SH-SY5Y (cell line): ENCODE measurements around the gene NOXA1.

Experiments used
- GATA2 ChIP-seq: IDR thresholded peaks from 2 replicates; pipeline ENCODE4 v1.6.1; 2011; ENCODE audit warnings: mild to moderate bottlenecking, low read depth, low read length
- GATA3 ChIP-seq: IDR thresholded peaks from 2 replicates; pipeline ENCODE4 v1.6.1; 2011; ENCODE audit warnings: low read depth, mild to moderate bottlenecking, low read length, moderate library complexity

The NOXA1 gene

DNA sequence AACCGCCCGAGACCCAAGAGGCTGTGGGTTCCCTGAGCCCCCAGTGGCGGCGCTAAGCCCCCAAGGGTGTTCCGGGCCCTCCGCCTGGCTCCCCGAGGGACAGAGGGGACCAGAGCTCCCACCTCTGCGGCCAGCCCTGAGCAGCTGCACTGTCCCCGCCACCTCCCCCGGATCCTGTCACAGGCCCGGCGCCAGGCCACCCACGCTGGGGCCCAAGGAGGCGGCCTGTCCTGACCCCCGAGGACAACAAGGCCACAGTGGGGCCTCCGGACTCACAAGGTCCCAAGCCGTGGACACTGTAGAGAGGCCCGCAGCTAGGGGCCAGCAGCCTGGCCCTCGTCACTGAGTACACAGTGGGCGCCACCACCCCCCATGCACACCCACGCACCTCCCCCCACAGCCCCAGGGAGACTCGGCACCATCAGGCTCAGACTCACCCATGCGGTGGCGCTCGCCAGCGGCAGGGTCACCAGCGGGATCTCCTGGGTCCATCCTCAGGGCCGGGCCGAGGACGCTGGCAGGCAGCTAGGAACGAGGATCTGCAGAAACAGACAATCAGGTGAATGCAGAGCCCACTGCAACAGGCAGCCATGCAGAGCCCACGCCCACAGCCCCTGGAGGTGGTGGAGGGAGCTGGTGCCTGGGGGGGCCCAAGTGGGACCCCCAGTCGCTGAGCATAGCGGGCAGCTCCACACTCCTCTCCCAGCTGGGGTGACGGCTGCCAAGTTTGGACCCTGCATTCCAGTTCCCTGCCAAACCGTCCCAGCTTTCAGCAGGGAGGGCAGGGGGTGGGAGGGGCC lies 28.1 kb upstream of the NOXA1 start:
- TF ChIP-seq GATA2 (no peak), GATA3 (no peak)

DNA sequence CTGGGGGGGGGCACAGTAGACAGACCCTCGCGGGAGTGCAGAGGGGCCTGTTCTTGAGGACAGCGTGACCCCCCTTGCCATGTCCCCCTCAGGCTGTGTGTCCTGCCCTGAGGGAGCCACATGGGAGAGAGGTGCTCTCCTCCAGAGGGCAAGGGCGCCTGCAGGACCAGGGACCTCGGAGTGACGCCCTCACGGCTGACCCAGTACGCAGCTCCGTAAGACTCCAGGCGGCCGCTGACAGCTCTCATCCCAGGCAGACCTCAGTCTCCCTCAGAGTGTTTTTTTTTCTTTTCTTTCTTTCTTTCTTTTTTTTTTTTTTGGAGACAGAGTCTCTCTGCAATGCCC lies 27.6 kb upstream of the NOXA1 start:
- TF ChIP-seq GATA2 (no peak), GATA3 (no peak)

DNA sequence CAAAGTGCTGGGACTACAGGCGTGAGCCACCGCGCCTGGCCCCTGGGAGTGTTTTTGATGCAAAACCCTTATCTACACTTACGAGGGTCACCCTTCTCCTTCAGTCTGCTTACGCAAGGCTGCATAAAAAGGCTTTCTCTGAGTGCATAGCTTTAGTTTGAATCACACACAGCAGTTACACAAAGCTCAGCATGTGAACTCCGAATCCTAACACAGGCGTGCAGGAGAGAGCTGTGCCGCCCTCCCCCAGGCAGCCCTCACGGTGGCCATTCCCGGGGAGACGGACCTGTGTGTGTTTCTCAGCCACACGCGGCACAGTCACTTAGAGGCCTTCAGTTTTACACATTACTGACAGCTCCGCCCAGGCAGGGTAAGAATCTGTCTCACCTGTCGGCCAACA lies 27.0 kb upstream of the NOXA1 start:
- TF ChIP-seq GATA2: no peak
- no peak for TF ChIP-seq GATA3

DNA sequence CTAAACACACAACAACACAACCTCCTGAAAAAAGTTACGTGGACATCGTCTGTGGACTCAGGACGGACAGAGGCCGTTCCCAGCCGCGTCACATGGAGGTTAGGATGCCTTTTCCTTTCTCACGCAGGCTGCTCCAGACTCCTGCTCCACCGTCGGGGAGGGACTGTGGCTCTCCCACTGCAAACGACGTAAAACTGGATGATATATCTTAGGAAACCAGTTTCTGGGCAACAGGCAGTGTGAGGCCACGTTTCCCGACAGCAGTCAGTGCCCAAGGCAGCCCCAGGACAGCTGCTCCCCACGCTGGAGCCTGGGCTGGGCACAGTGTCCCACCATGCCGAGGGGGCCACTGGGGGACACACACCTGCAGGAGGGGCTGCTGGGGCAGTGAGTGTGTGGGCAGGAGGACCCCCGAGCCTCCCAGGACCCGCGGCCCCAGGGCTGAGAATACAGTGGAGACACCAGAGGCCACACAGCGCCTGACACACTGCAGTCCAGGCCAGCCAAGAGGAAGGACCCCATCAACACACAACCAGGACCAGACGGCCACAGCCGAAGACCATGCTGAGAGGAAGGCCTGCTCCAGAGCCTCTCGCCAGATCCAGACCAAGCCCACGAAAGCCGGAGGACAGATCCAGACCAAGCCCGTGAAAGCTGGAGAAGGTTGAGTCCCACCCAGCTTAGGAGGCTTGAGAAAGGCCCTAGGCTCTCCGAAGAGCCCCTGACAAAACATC lies 26.4 kb upstream of the NOXA1 start:
- no peak for TF ChIP-seq GATA2
- TF ChIP-seq GATA3: no peak

DNA sequence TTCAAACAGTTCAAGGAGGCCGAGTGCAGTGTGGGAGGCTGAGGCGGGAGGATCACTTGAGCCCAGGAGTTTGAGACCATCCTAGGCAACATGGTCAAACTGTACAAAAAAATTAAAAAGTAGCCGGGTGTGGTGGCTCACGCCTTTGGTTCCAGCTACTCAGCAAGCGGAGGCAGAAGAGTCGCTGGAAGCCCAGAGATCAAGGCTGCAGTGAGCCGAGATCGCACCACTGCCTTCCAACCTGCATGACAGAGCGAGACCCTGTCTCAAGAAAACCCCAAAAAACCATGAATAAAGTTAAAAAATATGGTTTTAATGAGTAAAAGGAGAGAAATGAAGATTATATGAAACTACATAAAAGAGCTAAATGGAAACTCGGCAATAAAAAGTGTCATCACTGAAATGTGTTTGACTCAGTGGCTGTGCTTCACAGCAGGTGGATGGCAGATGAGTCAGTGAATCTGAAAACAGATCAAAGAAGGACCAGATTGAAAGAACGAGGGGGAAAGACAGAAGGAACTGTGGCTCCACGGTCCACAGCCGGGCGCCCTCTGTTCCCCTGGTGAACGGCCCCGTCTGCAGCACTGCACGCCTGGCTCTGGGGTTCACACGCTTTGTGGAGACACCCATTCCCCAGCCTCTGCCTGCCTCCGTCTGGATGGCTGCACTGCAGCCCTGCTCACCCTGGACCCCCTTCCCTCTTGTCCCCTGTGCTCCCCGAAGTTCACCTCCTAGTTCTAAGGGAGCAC lies 25.3 kb upstream of the NOXA1 start:
- no peak for TF ChIP-seq GATA3
- no peak for TF ChIP-seq GATA2

DNA sequence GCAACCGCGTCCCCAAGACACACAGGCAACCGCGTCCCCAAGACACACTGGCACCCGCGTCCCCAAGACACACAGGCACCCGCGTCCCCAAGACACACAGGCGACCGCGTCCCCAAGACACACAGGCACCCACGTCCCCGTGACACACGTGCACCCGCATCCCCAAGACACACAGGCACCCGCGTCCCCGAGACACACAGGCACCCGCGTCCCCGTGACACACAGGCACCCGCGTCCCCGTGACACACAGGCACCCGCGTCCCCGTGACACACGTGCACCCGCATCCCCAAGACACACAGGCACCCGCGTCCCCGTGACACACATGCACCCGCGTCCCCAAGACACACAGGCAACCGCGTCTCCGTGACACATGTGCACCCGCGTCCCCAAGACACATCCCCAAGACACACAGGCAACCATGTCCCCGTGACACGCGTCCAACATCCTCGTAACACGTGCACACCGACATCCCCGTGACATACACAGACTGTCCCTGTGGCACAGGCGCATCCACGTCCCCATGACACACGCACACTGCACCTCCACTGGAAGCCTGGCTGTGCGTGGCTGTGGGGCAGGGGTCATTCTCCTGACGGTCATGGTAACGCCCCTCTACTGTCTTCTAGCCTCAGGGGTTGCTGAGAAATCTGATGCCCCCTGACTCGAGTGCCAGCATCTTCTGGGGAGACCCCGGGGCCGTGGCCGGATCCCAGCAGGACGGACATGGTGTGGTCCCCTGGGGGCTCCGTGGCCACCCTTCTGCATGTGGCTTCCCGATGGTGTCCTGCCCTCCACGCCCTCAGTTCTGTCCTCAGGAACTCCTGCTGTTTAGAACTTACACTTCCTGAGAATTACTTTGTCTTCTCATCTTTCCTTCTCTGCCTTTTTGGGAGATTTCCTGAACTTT lies 24.4 kb upstream of the NOXA1 start:
- TF ChIP-seq GATA3: no peak

DNA sequence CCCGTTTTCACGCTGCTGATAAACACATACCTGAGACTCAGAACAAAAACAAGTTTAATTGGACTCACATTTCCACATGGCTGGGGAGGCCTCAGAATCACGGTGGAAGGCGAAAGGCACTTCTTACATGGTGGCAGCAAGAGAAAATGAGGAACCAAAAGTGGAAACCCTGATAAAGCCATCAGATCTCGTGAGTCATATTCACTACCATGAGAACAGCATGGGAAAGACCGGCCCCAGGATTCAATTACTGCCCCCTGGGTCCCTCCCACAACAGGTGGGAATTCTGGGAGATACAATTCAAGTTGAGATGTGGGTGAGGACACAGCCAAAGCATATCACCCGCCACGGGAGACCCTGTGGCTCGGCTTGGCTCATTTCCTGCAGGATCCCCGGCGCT lies 20.4 kb upstream of the NOXA1 start:
- TF ChIP-seq GATA2 (no peak), GATA3 (no peak)

DNA sequence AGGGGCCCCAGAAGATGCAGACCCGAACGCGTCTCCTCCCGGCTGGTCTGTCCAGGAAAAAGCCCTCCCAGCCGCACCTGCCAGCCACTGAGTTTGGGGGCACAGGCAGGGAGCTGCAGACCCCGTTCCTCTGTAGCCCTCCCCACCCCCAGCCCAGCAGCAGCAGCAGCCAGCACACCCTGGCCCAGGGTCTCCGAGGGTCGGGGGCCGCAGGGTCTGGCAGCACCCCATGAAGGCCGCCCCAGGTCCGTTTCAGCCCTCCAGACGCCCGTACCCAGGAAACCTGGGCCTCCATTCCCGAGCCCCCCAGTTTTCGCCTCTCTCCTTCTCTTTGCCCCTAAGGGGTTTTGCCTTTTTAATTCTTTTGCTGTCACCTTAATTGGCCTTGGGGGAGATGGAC lies 19.9 kb upstream of the NOXA1 start:
- TF ChIP-seq GATA3 (no peak), GATA2 (no peak)

DNA sequence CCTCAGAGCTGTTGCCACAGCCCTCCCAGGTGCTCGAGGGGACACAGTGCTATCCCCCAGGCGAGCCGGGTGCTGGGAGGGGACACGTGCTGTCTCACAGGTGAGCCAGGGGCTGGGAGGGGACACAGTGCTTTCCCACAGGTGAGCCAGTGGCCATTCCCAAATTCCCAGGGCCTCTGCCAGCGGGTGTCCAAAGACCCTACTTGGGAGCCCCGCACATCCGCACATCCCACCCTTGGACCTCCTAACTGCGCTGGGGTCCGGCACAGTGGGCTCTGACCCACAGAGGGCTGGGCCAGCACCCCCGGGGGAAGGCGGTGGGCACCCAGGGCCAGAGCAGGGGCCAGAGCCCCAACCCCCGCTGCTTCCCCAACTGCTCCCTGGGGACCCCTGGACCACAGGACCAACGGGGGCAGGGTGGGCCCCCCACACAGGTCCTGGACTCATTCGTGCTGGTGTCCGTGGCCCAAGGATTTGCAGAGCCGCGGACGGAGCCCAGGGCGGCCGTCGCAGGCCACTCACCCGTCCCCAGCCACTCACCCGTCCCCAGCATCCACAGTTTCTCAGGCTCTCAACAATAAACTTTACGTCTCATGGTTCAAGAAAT lies 18.1 kb upstream of the NOXA1 start:
- TF ChIP-seq GATA2 (no peak), GATA3 (no peak)

DNA sequence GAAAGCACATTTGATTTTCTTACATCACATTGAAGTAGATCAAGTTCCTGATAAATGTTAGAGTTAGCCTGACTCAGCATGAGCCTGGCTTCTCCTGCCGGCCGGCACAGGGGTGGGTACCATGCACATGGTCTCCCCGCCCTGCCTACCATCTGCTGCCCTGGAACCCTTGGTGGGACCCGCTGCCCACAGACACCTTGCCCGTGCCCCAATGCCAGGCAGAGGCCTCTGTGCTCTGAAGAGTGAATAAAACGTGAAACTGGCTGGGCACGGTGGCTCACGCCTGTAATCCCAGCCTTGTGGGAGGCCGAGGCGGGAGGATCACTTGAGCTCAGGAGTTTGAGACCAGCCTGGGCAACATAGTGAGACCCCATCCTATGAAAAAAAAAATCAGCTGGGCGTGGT lies 17.5 kb upstream of the NOXA1 start:
- TF ChIP-seq GATA3 (no peak), GATA2 (no peak)

DNA sequence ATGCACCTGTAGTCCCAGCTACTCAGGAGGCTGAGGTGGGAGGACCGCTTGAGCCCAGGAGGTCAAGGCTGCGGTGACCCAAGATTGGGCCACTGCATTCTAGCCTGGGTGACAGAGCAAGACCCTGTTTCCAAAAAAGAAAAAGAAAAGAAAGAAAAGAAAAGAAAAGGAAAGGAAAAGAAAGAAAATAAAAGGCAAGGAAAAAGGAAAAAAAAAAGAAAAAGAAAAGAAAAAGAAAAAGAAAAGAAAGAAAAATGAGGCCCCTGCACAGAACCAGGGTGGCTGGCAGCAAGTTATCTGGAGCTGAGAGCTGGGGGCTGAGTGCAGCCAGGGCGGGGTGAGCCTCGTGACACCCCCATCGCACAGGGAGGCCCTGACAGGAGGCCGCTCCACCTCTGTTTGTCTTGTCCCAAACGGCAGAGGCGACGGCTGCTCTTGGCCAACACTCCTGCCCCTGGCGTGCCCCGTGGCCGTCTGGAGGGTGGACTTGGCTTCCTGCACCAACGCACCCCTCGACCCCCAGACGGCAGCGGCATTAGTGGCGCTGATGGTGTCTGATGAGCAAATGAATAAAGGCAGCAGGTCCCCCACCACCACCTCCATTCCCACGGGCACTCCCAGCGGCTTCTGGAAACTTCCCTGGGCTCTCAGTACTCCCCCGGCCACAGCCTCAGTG lies 17.0 kb upstream of the NOXA1 start:
- no peak for TF ChIP-seq GATA3

DNA sequence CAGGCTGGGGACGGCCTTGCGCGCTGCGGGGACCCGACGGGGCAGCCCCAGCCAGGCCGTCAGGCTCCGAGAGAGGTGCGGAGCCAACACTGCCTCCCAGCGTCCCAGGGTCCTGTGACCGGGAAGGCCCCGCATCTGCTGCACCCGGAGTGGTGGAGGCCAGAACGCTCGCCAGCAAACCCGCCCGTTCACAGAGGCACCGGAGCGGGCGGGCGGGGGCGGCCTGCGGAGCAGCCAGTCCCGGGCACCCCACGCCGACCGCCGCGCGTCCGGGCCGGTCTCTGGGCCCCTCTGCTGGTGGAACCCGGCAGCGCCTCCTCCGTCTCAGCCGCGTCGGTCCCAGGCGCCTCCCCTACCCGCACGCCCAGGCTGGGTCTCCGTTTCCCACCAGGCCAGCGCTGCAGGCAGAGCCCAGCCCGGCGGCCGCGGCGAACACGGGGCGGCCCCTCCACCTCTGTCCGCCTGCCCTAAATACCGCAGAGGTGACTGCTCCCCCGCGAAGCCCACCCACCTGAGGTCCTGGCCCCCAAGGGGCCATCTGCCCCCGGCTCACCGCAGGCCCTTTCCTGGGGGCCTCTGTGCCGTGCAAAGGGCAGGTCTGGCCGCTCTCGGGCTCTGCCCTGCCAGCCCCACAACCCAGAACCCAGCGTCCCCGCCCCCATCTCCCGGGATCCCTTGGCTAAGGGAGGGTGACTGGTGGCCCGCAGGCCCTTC lies 16.2 kb upstream of the NOXA1 start:
- TF ChIP-seq GATA3: no peak
- TF ChIP-seq GATA2: no peak
